Spinal cord (tissue), 10 donors: ENCODE results near the gene DTD1. TPM values are rescaled to one million over a fixed set of nuclear protein-coding genes. Genes with fewer than 3 reads are reported as not detected.

ENCODE experiments used
- DNase-seq, 6 donors: peaks; one replicate each; pipeline versions ENCODE4 v3.0.0 to v3.0.0-alpha.2; 2013 to 2015; ENCODE audit warnings: low spot score in 6 of 6, low read depth in 4 of 6
- H3K27ac ChIP-seq: one replicate; pipeline ENCODE4 v1.5.1; 2013; ENCODE audit warnings: low read depth, low read length, control low read depth
- H3K27me3 ChIP-seq: one replicate; pipeline ENCODE4 v1.6.1; 2013; ENCODE audit warnings: low read length; ENCODE audit not compliant: control insufficient read depth, insufficient read depth
- H3K36me3 ChIP-seq: one replicate; pipeline ENCODE4 v1.6.1; 2013; ENCODE audit warnings: low read length; ENCODE audit not compliant: control insufficient read depth, insufficient read depth
- H3K4me1 ChIP-seq: one replicate; pipeline ENCODE4 v1.6.1; 2013; ENCODE audit warnings: low read length; ENCODE audit not compliant: control insufficient read depth, insufficient read depth
- H3K4me3 ChIP-seq: one replicate; pipeline ENCODE4 v1.5.1; 2013; ENCODE audit warnings: low read depth, low read length, control low read depth
- H3K9me3 ChIP-seq: one replicate; pipeline ENCODE4 v1.6.1; 2013; ENCODE audit warnings: low read length; ENCODE audit not compliant: control insufficient read depth, insufficient read depth
- WGBS: methylation state at CpG from one replicate; pipeline ENCODE4 v1.1.5; 2013; ENCODE audit warnings: missing lambda C conversion rate; ENCODE audit not compliant: insufficient coverage; 5-methylcytosine and 5-hydroxymethylcytosine counted together
- polyA plus RNA-seq, 2 donors: library from polyadenylated mRNA; unstranded; fragments of 120-200 nt; gene quantifications; one replicate each; pipeline ENCODE4 v1.2.1, GENCODE V29; 2013; ENCODE audit not compliant: insufficient read length in 2 of 2
- total RNA-seq, 2 donors: library from RNA; depleted of rRNA in 1 of 2; stranded (reverse); fragments of 120-200 nt in 1 of 2; fragments of >200 nt in 1 of 2; gene quantifications; one replicate each; pipeline versions ENCODE4 v1.2.3 to v1.2.4, GENCODE V29; 2013 to 2014
- donor health status: healthy.

DTD1 gene
- total and polyA plus RNA-seq, 4 donors = 54.1 to 88.9 (median 72.2) TPM

DNA sequence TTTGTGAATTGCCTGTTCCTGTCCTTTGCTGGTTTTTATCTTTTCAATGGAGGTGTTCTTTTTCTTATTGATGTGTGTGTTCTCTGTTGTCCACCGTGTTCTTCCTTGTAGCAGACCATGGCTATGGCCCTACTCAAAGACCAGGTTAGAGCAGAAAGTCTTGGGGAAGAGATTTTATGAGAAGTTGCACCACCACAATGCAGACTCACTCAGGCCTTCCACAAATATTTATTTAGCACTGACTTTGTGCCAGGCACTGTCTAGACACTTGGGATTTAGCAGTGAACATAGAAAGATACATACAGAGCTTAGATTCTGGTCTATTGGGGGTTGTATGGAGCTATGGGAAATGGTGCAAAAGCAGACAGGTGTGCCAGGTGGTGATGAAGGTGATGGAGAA is 98.8 kb downstream of the DTD1 start:
- H3K36me3 ChIP-seq = no peaks in the 10 kb centered on the region
- no peak for DNase-seq
- H3K4me3 ChIP-seq = no peak overlapping the region
- WGBS = no CpG with 5 or more reads among the region's 1 CpG
- no peaks in the 10 kb centered on the region for H3K27me3 ChIP-seq
- H3K9me3 ChIP-seq = no peaks in the 10 kb centered on the region
- H3K4me1 ChIP-seq = no peaks in the 10 kb centered on the region
- H3K27ac ChIP-seq = no peak overlapping the region

DNA sequence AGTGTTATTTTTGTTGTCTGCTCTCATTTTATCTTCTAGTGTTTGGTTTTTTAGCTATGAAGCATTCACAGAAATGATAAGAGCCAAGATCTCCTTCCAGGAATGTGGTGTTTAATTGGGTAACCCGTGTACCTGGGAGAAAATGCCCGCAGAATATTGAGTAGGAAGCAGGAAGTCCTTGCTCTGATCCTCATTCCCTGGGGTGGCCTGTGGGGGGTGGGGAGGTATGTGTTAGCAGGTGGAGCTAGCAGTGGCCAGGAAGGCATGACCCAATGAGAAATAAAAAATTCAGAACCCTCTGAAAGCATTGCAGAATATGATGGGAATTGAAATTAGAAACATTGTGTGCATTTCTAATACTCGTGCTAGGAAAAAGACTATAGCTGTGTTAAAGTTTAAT is 100.8 kb downstream of the DTD1 start:
- H3K9me3 ChIP-seq = no peaks in the 10 kb centered on the region
- H3K4me3 ChIP-seq = no peak overlapping the region
- H3K36me3 ChIP-seq = no peaks in the 10 kb centered on the region
- no peak overlapping the region for H3K27ac ChIP-seq
- WGBS = 87% methylated on average over 3 of the region's 3 CpGs
- H3K4me1 ChIP-seq = no peaks in the 10 kb centered on the region
- no peak for DNase-seq
- no peaks in the 10 kb centered on the region for H3K27me3 ChIP-seq

DNA sequence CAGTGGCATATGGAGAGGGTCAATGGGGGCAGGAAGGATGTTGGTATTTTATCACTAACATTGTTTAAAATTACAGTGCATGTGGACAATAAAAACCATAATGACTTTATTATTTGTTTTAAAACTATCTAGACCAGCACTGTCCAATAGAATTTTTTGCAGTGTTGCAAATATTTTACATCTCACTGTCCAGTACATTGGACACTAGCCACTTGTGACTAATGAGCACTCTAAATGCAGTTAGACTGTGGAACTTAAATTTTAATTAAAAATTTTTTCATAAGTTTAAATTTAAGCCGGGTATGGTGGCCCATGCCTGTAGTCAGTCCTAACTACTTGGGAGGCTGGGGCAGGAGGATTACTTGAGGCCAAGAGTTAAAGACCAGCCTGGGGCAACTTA is 101.7 kb downstream of the DTD1 start:
- Histone ChIP-seq H3K4me1 (no peaks in the 10 kb centered on the region), H3K4me3 (no peak overlapping the region), H3K27me3 (no peaks in the 10 kb centered on the region), H3K36me3 (no peaks in the 10 kb centered on the region), H3K27ac (no peak overlapping the region), H3K9me3 (no peaks in the 10 kb centered on the region)
- DNase-seq = no peak
- no CpG with 5 or more reads among the region's 1 CpG for WGBS

DNA sequence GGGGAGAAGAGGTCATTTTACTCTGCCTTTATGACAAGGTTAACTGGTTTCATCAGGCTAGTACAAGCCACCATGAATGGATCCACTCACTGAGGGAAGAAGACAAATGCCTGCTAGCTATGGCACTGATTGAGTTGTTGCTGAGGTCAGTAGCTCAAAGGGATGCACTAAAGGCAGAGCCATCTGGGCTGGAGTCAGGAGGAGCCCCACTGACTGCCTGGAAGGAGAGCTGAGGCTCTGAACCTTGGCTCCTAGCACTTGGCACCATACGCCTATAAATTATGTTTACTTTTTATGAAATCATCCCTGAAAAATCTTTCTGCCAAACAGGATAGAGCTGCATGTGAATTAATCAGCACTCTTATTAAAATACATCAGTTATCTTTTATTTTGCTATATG is 104.6 kb downstream of the DTD1 start:
- H3K9me3 ChIP-seq = no peaks in the 10 kb centered on the region
- no peak overlapping the region for H3K27ac ChIP-seq
- no CpG with 5 or more reads among the region's 1 CpG for WGBS
- no peaks in the 10 kb centered on the region for H3K36me3 ChIP-seq
- H3K4me3 ChIP-seq = no peak overlapping the region
- no peaks in the 10 kb centered on the region for H3K4me1 ChIP-seq
- DNase-seq = no peak
- no peaks in the 10 kb centered on the region for H3K27me3 ChIP-seq

DNA sequence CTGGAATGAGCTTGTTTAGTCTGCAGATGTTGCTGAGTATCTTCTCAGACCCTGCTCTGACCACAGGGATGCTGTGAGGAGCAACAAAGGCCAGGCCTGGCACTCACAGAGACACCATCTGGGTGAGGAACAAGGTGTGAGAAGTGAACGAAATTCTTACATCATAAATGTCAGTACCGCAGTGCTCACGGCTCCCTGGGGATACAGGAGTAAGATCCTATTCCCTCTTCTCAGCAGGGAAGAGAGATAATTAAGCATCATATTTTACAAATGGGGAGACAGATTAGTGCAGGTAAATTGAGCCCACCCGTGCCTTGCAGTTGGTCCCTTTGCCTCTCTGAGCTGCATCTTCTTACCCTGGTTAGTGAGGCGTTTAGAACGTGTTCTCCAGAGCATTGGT is 106.2 kb downstream of the DTD1 start:
- peak in 1 of 6 donors; percentile 70 for DNase-seq
- no peaks in the 10 kb centered on the region for H3K27me3 ChIP-seq
- H3K27ac ChIP-seq = no peak overlapping the region
- H3K4me3 ChIP-seq = no peak overlapping the region
- no peaks in the 10 kb centered on the region for H3K36me3 ChIP-seq
- no CpG with 5 or more reads among the region's 6 CpGs for WGBS
- no peaks in the 10 kb centered on the region for H3K9me3 ChIP-seq
- no peaks in the 10 kb centered on the region for H3K4me1 ChIP-seq

DNA sequence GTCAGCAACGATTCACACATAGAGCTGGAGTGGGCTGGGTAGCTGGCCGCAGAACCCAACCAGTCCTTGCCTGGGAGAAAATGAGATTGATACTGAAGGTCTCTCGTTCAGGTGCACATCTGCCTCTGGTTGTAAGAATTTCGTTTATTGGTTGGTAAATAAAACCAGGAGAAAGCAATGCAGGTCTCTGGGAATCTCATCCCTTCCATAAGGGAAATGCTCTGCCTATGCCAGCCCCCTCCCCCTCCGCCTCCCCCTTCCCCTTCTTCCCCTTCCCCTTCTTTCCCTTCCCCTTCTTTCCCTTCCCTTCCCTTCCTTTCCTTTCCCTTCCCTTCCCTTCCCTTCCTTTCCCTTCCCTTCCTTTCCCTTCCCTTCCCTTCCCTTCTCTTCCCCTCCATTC is 107.3 kb downstream of the DTD1 start:
- WGBS = 80% methylated on average over 3 of the region's 5 CpGs
- Histone ChIP-seq H3K36me3 (no peaks in the 10 kb centered on the region), H3K4me3 (no peak overlapping the region), H3K4me1 (no peaks in the 10 kb centered on the region), H3K27me3 (no peaks in the 10 kb centered on the region), H3K27ac (no peak overlapping the region), H3K9me3 (no peaks in the 10 kb centered on the region)
- no peak for DNase-seq

DNA sequence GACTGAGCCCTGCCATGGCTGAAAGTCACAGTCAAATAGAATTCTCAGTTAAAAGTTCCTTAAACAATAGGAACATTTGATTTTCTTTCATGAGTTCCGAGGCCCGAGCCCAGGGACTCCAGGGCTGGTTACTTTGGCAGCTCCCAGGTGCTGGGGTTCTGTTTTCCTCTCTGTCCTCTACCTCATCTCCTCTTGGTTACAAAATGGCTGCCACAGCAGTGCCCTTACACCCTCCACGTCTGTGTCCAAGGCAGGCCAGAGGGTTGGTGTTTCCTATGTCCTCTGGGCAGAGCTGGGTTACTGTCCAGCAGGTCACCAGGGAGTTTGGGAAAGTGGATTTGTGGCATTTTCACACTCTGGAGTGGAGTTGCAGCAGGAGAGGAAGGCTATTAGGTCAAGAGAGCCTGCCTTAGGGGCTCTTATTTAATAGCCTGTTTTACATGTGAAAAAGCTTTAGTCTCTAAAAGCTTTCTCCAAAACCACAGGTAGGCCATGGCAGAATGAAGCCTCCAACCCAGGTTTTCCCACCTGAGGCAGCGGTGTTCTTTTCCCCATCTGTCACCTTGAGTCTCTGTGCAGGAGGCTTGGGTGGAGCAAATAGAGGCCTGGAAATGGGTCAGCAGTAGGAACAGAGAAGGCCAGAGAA is 111.0 kb downstream of the DTD1 start:
- 95% methylated on average over 3 of the region's 4 CpGs for WGBS

DNA sequence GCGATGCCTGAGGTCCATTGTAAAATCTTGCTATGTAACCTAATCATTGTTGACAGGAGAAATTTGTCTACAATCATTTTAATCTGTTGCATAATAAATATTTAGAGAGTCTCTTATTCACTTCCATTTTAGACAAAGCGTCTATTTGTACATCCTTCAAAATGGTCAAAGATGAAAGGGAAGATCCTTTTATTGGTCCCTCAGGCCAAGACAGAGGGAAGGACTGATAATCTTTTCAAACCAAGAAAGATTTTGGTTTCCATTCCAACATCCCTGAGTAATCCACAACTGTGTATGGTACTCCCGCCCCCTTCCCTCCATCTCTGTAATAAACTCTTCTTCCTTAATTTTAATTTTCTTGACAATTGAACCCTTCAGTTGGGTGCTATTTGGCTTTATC is 114.1 kb downstream of the DTD1 start:
- Histone ChIP-seq H3K4me1 (no peaks in the 10 kb centered on the region), H3K9me3 (no peaks in the 10 kb centered on the region), H3K27me3 (no peaks in the 10 kb centered on the region), H3K27ac (no peak overlapping the region), H3K36me3 (no peaks in the 10 kb centered on the region), H3K4me3 (no peak overlapping the region)
- no peak for DNase-seq
- WGBS = no CpG with 5 or more reads among the region's 3 CpGs

More for the DNA sequence above, 111.0 kb downstream of the DTD1 start:
- DNase-seq = no peak
- Histone ChIP-seq H3K36me3 (no peaks in the 10 kb centered on the region), H3K9me3 (no peaks in the 10 kb centered on the region), H3K27me3 (no peaks in the 10 kb centered on the region), H3K27ac (no peak overlapping the region), H3K4me3 (no peak overlapping the region), H3K4me1 (no peaks in the 10 kb centered on the region)

DNA sequence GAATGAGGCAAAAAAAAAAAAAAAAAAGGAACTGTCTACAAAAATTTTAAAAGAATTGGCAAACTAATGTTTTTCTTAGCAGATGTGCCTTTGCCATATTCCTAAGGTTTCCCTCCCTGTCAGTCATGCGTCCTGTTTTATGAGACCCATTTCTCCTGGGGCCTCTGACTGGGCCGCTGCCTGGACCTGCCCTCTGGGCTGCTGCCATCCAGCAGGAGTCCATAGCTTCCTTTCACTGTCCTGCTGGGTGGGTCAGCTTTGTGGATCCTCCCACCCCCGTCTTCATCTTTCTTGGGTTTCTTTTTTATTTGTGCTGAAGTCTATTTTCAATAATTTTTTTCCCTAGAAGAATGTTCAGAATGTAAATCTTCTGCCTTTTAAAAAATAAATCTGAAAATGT is 114.9 kb downstream of the DTD1 start:
- H3K36me3 ChIP-seq = no peaks in the 10 kb centered on the region
- no peak overlapping the region for H3K4me3 ChIP-seq

DNA sequence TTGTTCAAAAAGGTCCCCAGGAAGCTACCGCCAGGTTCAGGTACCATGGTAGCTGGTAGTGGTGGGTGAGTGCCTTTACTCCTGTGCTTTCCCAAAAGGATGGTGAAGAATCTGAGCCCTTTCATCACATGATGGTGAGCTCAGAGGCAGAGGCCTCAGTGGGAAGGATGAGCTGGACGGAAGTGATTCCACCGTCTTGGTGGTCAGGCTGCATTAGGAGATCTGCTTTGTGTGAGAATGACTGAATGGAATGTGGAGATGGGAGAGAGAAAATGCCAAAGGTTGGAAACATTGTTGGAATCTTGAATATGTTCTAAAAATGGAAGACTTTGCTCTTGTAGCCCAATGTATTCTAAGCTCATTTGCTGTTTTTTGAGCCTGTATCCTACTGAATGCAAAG is 117.6 kb downstream of the DTD1 start:
- DNase-seq = no peak
- Histone ChIP-seq H3K4me3 (no peak overlapping the region), H3K27ac (no peak overlapping the region), H3K36me3 (no peaks in the 10 kb centered on the region), H3K9me3 (no peaks in the 10 kb centered on the region), H3K4me1 (no peaks in the 10 kb centered on the region), H3K27me3 (no peaks in the 10 kb centered on the region)
- WGBS = 89% methylated on average over 3 of the region's 3 CpGs

More for the DNA sequence above, 114.9 kb downstream of the DTD1 start:
- DNase-seq = no peak
- WGBS = 63% methylated on average over 2 of the region's 3 CpGs
- no peaks in the 10 kb centered on the region for H3K4me1 ChIP-seq
- H3K27ac ChIP-seq = no peak overlapping the region
- no peaks in the 10 kb centered on the region for H3K27me3 ChIP-seq
- H3K9me3 ChIP-seq = no peaks in the 10 kb centered on the region
